ENCODE data around the gene HMGB3.

Gene HMGB3

DNA sequence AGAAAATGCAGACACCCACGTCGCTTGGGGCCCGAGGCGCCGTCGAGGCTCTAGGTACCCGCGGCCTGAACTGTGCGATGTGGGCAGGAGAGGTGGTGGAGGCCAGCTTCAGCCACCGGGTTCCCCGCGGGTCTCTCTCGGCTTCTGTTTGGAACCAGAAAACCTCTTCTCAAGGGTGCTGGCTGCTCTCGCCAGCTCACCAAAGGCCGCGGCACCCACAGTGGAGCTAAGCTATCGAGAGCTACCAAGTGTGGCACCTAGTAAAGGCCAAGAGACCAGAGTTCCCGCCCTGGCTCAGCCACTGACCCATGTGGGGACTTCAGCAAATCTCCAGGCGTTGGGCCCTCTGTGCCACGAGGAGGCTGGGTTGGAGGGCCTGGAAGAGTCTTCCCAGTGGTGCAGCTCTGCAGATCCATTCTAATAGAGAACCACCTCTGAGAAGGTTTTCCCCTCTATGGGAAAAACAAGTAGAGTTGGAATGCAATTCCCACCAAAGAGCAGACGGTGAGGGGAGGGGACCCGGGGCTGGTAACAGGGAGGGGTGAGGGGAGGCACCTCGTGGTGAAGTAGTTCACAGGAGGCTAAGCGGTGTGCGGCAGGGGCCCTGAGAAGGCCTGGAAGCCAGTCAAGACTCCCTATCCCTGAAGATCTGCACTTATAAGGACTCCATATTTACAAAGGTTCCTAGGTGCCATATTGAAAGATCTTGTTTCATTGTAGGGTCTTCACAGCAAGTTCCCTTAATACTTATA lies 5.5 kb upstream of the HMGB3 start:
- TF ChIP-seq, protein P1, sequence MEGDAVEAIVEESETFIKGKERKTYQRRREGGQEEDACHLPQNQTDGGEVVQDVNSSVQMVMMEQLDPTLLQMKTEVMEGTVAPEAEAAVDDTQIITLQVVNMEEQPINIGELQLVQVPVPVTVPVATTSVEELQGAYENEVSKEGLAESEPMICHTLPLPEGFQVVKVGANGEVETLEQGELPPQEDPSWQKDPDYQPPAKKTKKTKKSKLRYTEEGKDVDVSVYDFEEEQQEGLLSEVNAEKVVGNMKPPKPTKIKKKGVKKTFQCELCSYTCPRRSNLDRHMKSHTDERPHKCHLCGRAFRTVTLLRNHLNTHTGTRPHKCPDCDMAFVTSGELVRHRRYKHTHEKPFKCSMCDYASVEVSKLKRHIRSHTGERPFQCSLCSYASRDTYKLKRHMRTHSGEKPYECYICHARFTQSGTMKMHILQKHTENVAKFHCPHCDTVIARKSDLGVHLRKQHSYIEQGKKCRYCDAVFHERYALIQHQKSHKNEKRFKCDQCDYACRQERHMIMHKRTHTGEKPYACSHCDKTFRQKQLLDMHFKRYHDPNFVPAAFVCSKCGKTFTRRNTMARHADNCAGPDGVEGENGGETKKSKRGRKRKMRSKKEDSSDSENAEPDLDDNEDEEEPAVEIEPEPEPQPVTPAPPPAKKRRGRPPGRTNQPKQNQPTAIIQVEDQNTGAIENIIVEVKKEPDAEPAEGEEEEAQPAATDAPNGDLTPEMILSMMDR (IDR thresholded peaks at IDR 0.05; ENCODE audit: insufficient read depth, low read length, poor library complexity, severe bottlenecking): no peak
- Histone ChIP-seq H3K4me3 (replicated peaks; ENCODE audit: low read depth, low read length) (no peak overlapping the region), H3K27me3 (replicated peaks; ENCODE audit: control insufficient read depth, insufficient read depth, low read length) (no peaks in the 10 kb centered on the region), H3K36me3 (ENCODE audit: control insufficient read depth, insufficient read depth, low read length) (no peaks in the 10 kb centered on the region)
- no peak for DNase-seq (ENCODE audit: extremely low read depth, insufficient read length)

DNA sequence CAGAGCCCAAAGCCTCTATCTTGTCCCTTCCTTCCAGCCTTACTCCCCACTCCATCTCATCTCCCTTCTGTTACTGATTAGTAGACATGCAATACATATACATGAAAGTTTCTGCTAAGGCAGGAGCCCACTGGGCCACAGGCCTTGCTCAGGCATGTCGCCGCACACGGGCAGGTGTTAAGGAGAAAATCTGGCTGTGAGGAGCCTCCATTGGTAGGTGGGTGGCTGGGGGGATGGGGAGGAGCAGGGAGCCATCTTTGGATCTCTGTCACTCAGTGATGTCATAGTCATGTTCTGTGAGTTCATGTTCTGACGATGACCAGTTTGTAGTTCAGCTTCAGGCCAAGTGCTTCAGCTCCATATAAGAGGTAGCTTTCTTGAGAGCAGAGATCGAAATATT lies 2.9 kb upstream of the HMGB3 start:
- no peak for DNase-seq (ENCODE audit: extremely low read depth, insufficient read length)
- H3K27me3 ChIP-seq (replicated peaks; ENCODE audit: control insufficient read depth, insufficient read depth, low read length): no peaks in the 10 kb centered on the region
- TF ChIP-seq, protein P1 (IDR thresholded peaks at IDR 0.05; ENCODE audit: insufficient read depth, low read length, poor library complexity, severe bottlenecking): no peak
- no peaks in the 10 kb centered on the region for H3K36me3 ChIP-seq (ENCODE audit: control insufficient read depth, insufficient read depth, low read length)
- H3K4me3 ChIP-seq (replicated peaks; ENCODE audit: low read depth, low read length): no peak overlapping the region

- Histone ChIP-seq H3K4me3 (replicated peaks; ENCODE audit: low read depth, low read length) (no peak overlapping the region), H3K27me3 (replicated peaks; ENCODE audit: control insufficient read depth, insufficient read depth, low read length) (no peaks in the 10 kb centered on the region), H3K36me3 (ENCODE audit: control insufficient read depth, insufficient read depth, low read length) (no peaks in the 10 kb centered on the region)
- TF ChIP-seq, protein P1 (IDR thresholded peaks at IDR 0.05; ENCODE audit: insufficient read depth, low read length, poor library complexity, severe bottlenecking): no peak
- no peak for DNase-seq (ENCODE audit: extremely low read depth, insufficient read length)
Observed at GRCh38 chrX:150980711-150981110, 2.4 kb upstream of the HMGB3 start.

DNA sequence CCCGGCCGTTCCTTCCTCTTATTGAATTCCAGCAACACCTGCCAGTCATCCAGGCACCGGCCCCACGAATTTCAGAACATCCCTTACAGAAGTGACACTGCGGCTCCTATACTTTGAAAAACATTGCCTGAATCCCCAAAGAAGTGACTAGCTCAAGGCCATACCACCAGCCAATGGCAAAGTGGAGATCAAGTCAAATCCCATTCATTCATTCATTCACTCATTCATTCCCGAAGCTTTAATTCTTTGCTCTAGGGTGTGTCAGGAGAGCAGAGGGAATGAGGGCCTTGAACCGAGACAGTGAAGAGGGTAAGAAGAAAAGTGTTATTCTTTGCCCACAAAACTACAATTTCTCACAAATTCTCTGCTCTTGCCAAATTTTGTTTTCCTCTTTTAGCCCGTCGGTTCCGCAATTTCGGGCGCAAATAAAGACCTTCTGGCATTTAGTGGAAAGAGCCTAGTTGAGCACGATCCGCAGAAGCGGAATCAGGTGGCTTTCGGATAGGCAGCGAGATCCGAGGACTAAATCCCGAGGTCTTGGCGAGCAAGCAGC lies 824 bp upstream of the HMGB3 start:
- Histone ChIP-seq H3K36me3 (ENCODE audit: control insufficient read depth, insufficient read depth, low read length) (no peaks in the 10 kb centered on the region), H3K4me3 (replicated peaks; ENCODE audit: low read depth, low read length) (peak overlapping the region; percentile 70), H3K27me3 (replicated peaks; ENCODE audit: control insufficient read depth, insufficient read depth, low read length) (no peaks in the 10 kb centered on the region)
- TF ChIP-seq, protein P1 (IDR thresholded peaks at IDR 0.05; ENCODE audit: insufficient read depth, low read length, poor library complexity, severe bottlenecking): no peak
- no peak for DNase-seq (ENCODE audit: extremely low read depth, insufficient read length)

GRCh38 chrX:150983521-150984168 lies 510 bp downstream of the HMGB3 start:
- peak overlapping the region; percentile 70 for H3K4me3 ChIP-seq (replicated peaks; ENCODE audit: low read depth, low read length)
- H3K36me3 ChIP-seq (ENCODE audit: control insufficient read depth, insufficient read depth, low read length): no peaks in the 10 kb centered on the region
- TF ChIP-seq, protein P1 (IDR thresholded peaks at IDR 0.05; ENCODE audit: insufficient read depth, low read length, poor library complexity, severe bottlenecking): no peak
- DNase-seq (ENCODE audit: extremely low read depth, insufficient read length): no peak
- no peaks in the 10 kb centered on the region for H3K27me3 ChIP-seq (replicated peaks; ENCODE audit: control insufficient read depth, insufficient read depth, low read length)
